GM21737 (cell line): ENCODE measurements around the gene TEKTIP1.
A peak's percentile ranks its signal among the peaks of the same experiment; 100 is the strongest.
"Not testable (repeated sequence)": the region's sequence is repeated elsewhere in the genome, so short reads cannot be mapped to it uniquely, and the experiment has no call there.

Experiments used
- ATAC-seq: cut with Tn5 transposase; IDR thresholded peaks from one replicate; pipeline ENCODE4 v1.9.1; 2021; ENCODE audit warnings: mild to moderate bottlenecking, moderate library complexity; ENCODE audit not compliant: unreplicated experiment

TEKTIP1 gene

GRCh38 chr19:3555653-3556422 is 16.9 kb downstream of the TEKTIP1 start:
- no peak for ATAC-seq

GRCh38 chr19:3556423-3556977 is 17.5 kb downstream of the TEKTIP1 start:
- no peak for ATAC-seq

GRCh38 chr19:3556978-3557460 is 18.0 kb downstream of the TEKTIP1 start:
- ATAC-seq: peak; percentile 21

GRCh38 chr19:3557461-3558248 is 18.7 kb downstream of the TEKTIP1 start, which contains the start of gene MFSD12:
Gene MFSD12 (minus strand): TSS chr19:3557586. CDS start chr19:3557403, 183 bp downstream.
- ATAC-seq: peak; percentile 71

GRCh38 chr19:3563709-3564524 is 24.9 kb downstream of the TEKTIP1 start:
- ATAC-seq: no peak

GRCh38 chr19:3565139-3565538 is 26.2 kb downstream of the TEKTIP1 start:
- no peak for ATAC-seq

- not testable (repeated sequence) for ATAC-seq
Observed at GRCh38 chr19:3570042-3570441, 31.1 kb downstream of the TEKTIP1 start.

GRCh38 chr19:3570606-3571011 is 31.6 kb downstream of the TEKTIP1 start:
- ATAC-seq: no peak

- peak; percentile 89 for ATAC-seq
Observed at GRCh38 chr19:3572132-3572854, 33.3 kb downstream of the TEKTIP1 start.

GRCh38 chr19:3572855-3573161 is 33.8 kb downstream of the TEKTIP1 start, which contains the start of gene HMG20B:
Gene HMG20B (plus strand): TSS chr19:3572944. CDS start chr19:3573310, 366 bp downstream.
- ATAC-seq: no peak

- ATAC-seq: no peak
Observed at GRCh38 chr19:3573162-3573857, 34.3 kb downstream of the TEKTIP1 start.

- no peak for ATAC-seq
Observed at GRCh38 chr19:3573858-3574637, 35.1 kb downstream of the TEKTIP1 start.

GRCh38 chr19:3575260-3575741 is 36.3 kb downstream of the TEKTIP1 start:
- ATAC-seq: no peak

- ATAC-seq: no peak
Observed at GRCh38 chr19:3575949-3576673, 37.1 kb downstream of the TEKTIP1 start.

GRCh38 chr19:3576696-3577443 is 37.9 kb downstream of the TEKTIP1 start:
- no peak for ATAC-seq

GRCh38 chr19:3577723-3578344 is 38.9 kb downstream of the TEKTIP1 start:
- no peak for ATAC-seq

- ATAC-seq: no peak
Observed at GRCh38 chr19:3578390-3578789, 39.4 kb downstream of the TEKTIP1 start.
